HepG2 (cell line): ENCODE data around the gene TBCB. TPM values are rescaled to one million over a fixed set of nuclear protein-coding genes. Genes with fewer than 3 reads are reported as not detected.

Source experiments
- DZIP1 ChIP-seq: sonication (generic); formaldehyde crosslinking; IDR thresholded peaks from 2 replicates; pipeline ENCODE4 v1.5.0; 2020; ENCODE audit warnings: mild to moderate bottlenecking, missing genetic modification reagents
- FOXK1 ChIP-seq: sonication (generic); formaldehyde crosslinking; IDR thresholded peaks from 2 replicates; pipeline ENCODE4 v1.4.0; 2020; ENCODE audit warnings: low read depth, missing genetic modification reagents, borderline replicate concordance
- LBX2 ChIP-seq: sonication (generic); formaldehyde crosslinking; IDR thresholded peaks from 2 replicates; pipeline ENCODE4 v1.5.0; 2020; ENCODE audit warnings: missing genetic modification reagents, mild to moderate bottlenecking, borderline replicate concordance
- MXD3 ChIP-seq: IDR thresholded peaks from 2 replicates; pipeline ENCODE4 v1.6.1; 2016; ENCODE audit warnings: mild to moderate bottlenecking, missing biosample characterization, missing genetic modification reagents
- NCOR1 ChIP-seq: fragments of 200-600 bp; sonication (generic); IDR thresholded peaks from 2 replicates; pipeline ENCODE4 v1.7.0; 2017; ENCODE audit warnings: antibody characterized with exemption, low read length, borderline replicate concordance
- NR2C2 ChIP-seq: sonication (generic); formaldehyde crosslinking; IDR thresholded peaks from 2 replicates; pipeline ENCODE4 v1.4.0; 2020; ENCODE audit warnings: missing genetic modification reagents, mild to moderate bottlenecking, moderate library complexity, borderline replicate concordance
- RCOR2 ChIP-seq: IDR thresholded peaks from 2 replicates; pipeline ENCODE4 v1.6.1; 2016; ENCODE audit warnings: missing biosample characterization, missing genetic modification reagents
- RXRB ChIP-seq: IDR thresholded peaks from 2 replicates; pipeline ENCODE4 v1.6.1; 2016; ENCODE audit warnings: borderline replicate concordance, missing genetic modification reagents, missing compliant biosample characterization
- SIN3A ChIP-seq: IDR thresholded peaks from 2 replicates; pipeline ENCODE4 v1.6.1; 2011; ENCODE audit warnings: low read depth, mild to moderate bottlenecking, control low read depth, low read length, borderline replicate concordance
- SMAD1 ChIP-seq: sonication (generic); formaldehyde crosslinking; IDR thresholded peaks from 2 replicates; pipeline ENCODE4 v1.4.0; 2020; ENCODE audit warnings: missing genetic modification reagents, low read depth, mild to moderate bottlenecking, borderline replicate concordance
- SP1 ChIP-seq, 2 experiments: fragments of 450-650 bp in 1 of 2; sonication (generic) in 1 of 2; formaldehyde crosslinking in 1 of 2; IDR thresholded peaks; 2 replicates each; pipeline versions ENCODE4 v1.4.0 to v1.6.1; 2016 to 2020; ENCODE audit warnings: missing genetic modification reagents in 1 of 2
- TBL1XR1 ChIP-seq: fragments of 150-350 bp; IDR thresholded peaks from 2 replicates; pipeline ENCODE4 v1.6.1; 2014; ENCODE audit warnings: borderline replicate concordance, low read length; ENCODE audit not compliant: partially characterized antibody
- ZBTB10 ChIP-seq: sonication (generic); formaldehyde crosslinking; IDR thresholded peaks from 2 replicates; pipeline ENCODE4 v1.4.0; 2020; ENCODE audit warnings: missing genetic modification reagents, borderline replicate concordance
- ZNF333 ChIP-seq: sonication (generic); formaldehyde crosslinking; IDR thresholded peaks from 2 replicates; pipeline ENCODE4 v1.4.0; 2020; ENCODE audit warnings: mild to moderate bottlenecking, missing genetic modification reagents, borderline replicate concordance
- polyA plus RNA-seq, 8 experiments: library from polyadenylated mRNA; depleted of rRNA in 3 of 8; stranded (reverse) in 7 of 8; unstranded in 1 of 8; fragments of >200 nt; fragmentation: Illumina TruSeq in 4 of 8; extraction: Trizol in 4 of 8; gene quantifications; 2 replicates each; pipeline versions ENCODE4 v1.2.1 to v1.2.3, GENCODE V29; 2011 to 2016; ENCODE audit warnings: low read depth in 4 of 8, missing spikeins in 1 of 8, mixed read lengths in 1 of 8; ENCODE audit not compliant: insufficient read depth in 1 of 8
- total RNA-seq, 5 experiments: library from RNA; depleted of rRNA; stranded (reverse); fragments of >200 nt; fragmentation: Illumina TruSeq; extraction: Trizol; gene quantifications; 2 replicates each; pipeline ENCODE4 v1.2.3, GENCODE V29; 2016; ENCODE audit warnings: low read depth in 1 of 5
- TF ChIP-seq, protein P1 (sequence below): sonication (generic); formaldehyde crosslinking; IDR thresholded peaks from 2 replicates; pipeline ENCODE4 v1.9.0; 2022; ENCODE audit warnings: low read depth, missing genetic modification reagents
- TF ChIP-seq, protein P2 (sequence below), 2 experiments: sonication (generic) in 1 of 2; formaldehyde crosslinking in 1 of 2; IDR thresholded peaks; 2 replicates each; pipeline versions ENCODE4 v1.4.0 to v1.6.1; 2018 to 2020; ENCODE audit warnings: missing genetic modification reagents in 2 of 2, borderline replicate concordance in 1 of 2, low read depth in 1 of 2, mild to moderate bottlenecking in 1 of 2, missing biosample characterization in 1 of 2

The TBCB gene
- total and polyA plus RNA-seq, 2 of the 13 experiments (the other 11 are each of a cell fraction or from before 2014, with no cell fraction given) = 271 to 276 TPM

DNA sequence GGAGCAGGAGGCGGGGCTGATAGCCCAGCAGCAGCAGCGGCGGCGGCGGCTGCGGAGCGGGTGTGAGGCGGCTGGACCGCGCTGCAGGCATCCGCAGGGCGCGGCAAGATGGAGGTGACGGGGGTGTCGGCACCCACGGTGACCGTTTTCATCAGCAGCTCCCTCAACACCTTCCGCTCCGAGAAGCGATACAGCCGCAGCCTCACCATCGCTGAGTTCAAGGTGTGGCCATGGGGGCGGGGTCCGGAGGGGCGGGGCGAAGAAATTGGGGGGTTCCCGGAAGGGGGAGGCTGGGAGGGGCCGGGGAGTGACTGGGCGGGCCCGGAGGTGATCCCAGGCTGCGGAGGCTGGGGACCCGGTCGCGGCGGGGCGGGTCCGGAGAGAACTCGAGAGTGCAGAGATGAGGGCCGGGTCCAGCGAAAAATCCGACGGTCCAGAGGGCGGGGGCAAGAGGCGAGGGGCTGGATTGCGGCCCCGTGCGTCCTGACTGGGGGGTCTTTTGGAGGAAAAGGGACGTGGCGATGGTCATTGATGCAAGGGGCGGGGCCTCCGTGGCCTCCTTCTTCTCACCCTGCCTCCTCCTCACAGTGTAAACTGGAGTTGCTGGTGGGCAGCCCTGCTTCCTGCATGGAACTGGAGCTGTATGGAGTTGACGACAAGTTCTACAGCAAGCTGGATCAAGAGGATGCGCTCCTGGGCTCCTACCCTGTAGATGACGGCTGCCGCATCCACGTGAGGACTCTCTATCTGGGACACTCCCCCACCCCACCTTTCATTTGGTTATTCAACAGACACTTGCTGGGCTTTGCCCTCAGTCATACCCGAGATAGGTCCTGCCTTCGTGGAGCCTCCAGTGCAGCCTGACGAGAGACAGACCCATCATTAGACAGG is at the start of gene TBCB (continued):
- TF ChIP-seq MXD3 (CRISPR knock-in tag) (no peak), NR2C2 (no peak), SIN3A (0 out of 2 replicates have a peak, but pooled peaks have one; percentile 40), DZIP1 (CRISPR knock-in tag) (0 out of 2 replicates have a peak, but pooled peaks have one; percentile 56), LBX2 (CRISPR knock-in tag) (no peak), ZBTB10 (no peak), SP1 (IDR thresholded peaks at IDR 0.05) (no peak), SP1 (CRISPR knock-in tag; IDR thresholded peaks at IDR 0.05) (peak; percentile 73; the same call in 1 of the 2 replicates), SMAD1 (CRISPR knock-in tag) (0 out of 2 replicates have a peak, but pooled peaks have one; percentile 56), RCOR2 (CRISPR knock-in tag) (no peak), NCOR1 (0 out of 2 replicates have a peak, but pooled peaks have one; percentile 24), RXRB (no peak), FOXK1 (CRISPR knock-in tag) (no peak), TBL1XR1 (no peak), ZNF333 (CRISPR knock-in tag) (no peak)
- TF ChIP-seq, protein P1, sequence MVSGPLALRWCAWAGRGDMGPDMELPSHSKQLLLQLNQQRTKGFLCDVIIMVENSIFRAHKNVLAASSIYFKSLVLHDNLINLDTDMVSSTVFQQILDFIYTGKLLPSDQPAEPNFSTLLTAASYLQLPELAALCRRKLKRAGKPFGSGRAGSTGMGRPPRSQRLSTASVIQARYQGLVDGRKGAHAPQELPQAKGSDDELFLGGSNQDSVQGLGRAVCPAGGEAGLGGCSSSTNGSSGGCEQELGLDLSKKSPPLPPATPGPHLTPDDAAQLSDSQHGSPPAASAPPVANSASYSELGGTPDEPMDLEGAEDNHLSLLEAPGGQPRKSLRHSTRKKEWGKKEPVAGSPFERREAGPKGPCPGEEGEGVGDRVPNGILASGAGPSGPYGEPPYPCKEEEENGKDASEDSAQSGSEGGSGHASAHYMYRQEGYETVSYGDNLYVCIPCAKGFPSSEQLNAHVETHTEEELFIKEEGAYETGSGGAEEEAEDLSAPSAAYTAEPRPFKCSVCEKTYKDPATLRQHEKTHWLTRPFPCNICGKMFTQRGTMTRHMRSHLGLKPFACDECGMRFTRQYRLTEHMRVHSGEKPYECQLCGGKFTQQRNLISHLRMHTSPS (CRISPR knock-in tag) = no peak
- TF ChIP-seq, protein P2, sequence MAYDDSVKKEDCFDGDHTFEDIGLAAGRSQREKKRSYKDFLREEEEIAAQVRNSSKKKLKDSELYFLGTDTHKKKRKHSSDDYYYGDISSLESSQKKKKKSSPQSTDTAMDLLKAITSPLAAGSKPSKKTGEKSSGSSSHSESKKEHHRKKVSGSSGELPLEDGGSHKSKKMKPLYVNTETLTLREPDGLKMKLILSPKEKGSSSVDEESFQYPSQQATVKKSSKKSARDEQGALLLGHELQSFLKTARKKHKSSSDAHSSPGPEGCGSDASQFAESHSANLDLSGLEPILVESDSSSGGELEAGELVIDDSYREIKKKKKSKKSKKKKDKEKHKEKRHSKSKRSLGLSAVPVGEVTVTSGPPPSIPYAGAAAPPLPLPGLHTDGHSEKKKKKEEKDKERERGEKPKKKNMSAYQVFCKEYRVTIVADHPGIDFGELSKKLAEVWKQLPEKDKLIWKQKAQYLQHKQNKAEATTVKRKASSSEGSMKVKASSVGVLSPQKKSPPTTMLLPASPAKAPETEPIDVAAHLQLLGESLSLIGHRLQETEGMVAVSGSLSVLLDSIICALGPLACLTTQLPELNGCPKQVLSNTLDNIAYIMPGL (CRISPR knock-in tag; IDR thresholded peaks at IDR 0.05; ENCODE audit: borderline replicate concordance in 1 of 2, low read depth in 1 of 2) = no peak
